Activated T-helper 9 cell treated with anti-CD3 and anti-CD28 coated beads, Interleukin-2, amount 50 U/mL, for 16 hours (primary cell): ENCODE data around the gene IQUB.
"Not testable (repeated sequence)": the region's sequence is repeated elsewhere in the genome, so short reads cannot be mapped to it uniquely, and the experiment has no call there.

Experiments
- DNase-seq: peaks from one replicate; pipeline ENCODE4 v3.0.0-alpha.2; 2020; ENCODE audit warnings: low read depth

Gene IQUB

GRCh38 chr7:123485721-123486120 lies 48.7 kb downstream of the IQUB start:
- DNase-seq = no peak

- DNase-seq = no peak
Observed at GRCh38 chr7:123485187-123485586, 49.2 kb downstream of the IQUB start.

- DNase-seq = no peak
Observed at GRCh38 chr7:123484199-123484598, 50.2 kb downstream of the IQUB start.

- DNase-seq = no peak
Observed at GRCh38 chr7:123480107-123480506, 54.3 kb downstream of the IQUB start.

GRCh38 chr7:123478056-123478455 lies 56.3 kb downstream of the IQUB start:
- not testable (repeated sequence) for DNase-seq

GRCh38 chr7:123472750-123473445 lies 61.5 kb downstream of the IQUB start:
- no peak for DNase-seq

GRCh38 chr7:123472327-123472726 lies 62.1 kb downstream of the IQUB start:
- DNase-seq = no peak

GRCh38 chr7:123468303-123468702 lies 66.1 kb downstream of the IQUB start:
- DNase-seq = no peak

GRCh38 chr7:123463890-123464289 lies 70.5 kb downstream of the IQUB start:
- DNase-seq = no peak

- DNase-seq = no peak
Observed at GRCh38 chr7:123460616-123461015, 73.8 kb downstream of the IQUB start.

GRCh38 chr7:123455965-123456470 lies 78.4 kb downstream of the IQUB start:
- no peak for DNase-seq

- DNase-seq = no peak
Observed at GRCh38 chr7:123440101-123440548, 94.3 kb downstream of the IQUB start.

- no peak for DNase-seq
Observed at GRCh38 chr7:123439191-123439590, 95.2 kb downstream of the IQUB start.

- DNase-seq = no peak
Observed at GRCh38 chr7:123437447-123437995, 96.9 kb downstream of the IQUB start.

GRCh38 chr7:123435080-123435700 lies 99.2 kb downstream of the IQUB start:
- DNase-seq = no peak

- no peak for DNase-seq
Observed at GRCh38 chr7:123433665-123434064, 100.7 kb downstream of the IQUB start.

- DNase-seq = no peak
Observed at GRCh38 chr7:123432601-123433000, 101.8 kb downstream of the IQUB start.

GRCh38 chr7:123431075-123431614 lies 103.2 kb downstream of the IQUB start:
- DNase-seq = no peak

- no peak for DNase-seq
Observed at GRCh38 chr7:123425246-123425645, 109.1 kb downstream of the IQUB start.

GRCh38 chr7:123424463-123424862 lies 109.9 kb downstream of the IQUB start:
- DNase-seq = no peak

- DNase-seq = no peak
Observed at GRCh38 chr7:123423622-123424021, 110.8 kb downstream of the IQUB start.

- no peak for DNase-seq
Observed at GRCh38 chr7:123417580-123417979, 116.8 kb downstream of the IQUB start.

- no peak for DNase-seq
Observed at GRCh38 chr7:123415625-123416024, 118.8 kb downstream of the IQUB start.
